HPDE6-E6E7 (cell line): ENCODE data around the gene SPAG5.

Experiments used
- DNase-seq: peaks from one replicate; pipeline ENCODE4 v3.0.0; 2011; ENCODE audit warnings: missing footprints; ENCODE audit errors: extremely low spot score

SPAG5 gene, protein sequence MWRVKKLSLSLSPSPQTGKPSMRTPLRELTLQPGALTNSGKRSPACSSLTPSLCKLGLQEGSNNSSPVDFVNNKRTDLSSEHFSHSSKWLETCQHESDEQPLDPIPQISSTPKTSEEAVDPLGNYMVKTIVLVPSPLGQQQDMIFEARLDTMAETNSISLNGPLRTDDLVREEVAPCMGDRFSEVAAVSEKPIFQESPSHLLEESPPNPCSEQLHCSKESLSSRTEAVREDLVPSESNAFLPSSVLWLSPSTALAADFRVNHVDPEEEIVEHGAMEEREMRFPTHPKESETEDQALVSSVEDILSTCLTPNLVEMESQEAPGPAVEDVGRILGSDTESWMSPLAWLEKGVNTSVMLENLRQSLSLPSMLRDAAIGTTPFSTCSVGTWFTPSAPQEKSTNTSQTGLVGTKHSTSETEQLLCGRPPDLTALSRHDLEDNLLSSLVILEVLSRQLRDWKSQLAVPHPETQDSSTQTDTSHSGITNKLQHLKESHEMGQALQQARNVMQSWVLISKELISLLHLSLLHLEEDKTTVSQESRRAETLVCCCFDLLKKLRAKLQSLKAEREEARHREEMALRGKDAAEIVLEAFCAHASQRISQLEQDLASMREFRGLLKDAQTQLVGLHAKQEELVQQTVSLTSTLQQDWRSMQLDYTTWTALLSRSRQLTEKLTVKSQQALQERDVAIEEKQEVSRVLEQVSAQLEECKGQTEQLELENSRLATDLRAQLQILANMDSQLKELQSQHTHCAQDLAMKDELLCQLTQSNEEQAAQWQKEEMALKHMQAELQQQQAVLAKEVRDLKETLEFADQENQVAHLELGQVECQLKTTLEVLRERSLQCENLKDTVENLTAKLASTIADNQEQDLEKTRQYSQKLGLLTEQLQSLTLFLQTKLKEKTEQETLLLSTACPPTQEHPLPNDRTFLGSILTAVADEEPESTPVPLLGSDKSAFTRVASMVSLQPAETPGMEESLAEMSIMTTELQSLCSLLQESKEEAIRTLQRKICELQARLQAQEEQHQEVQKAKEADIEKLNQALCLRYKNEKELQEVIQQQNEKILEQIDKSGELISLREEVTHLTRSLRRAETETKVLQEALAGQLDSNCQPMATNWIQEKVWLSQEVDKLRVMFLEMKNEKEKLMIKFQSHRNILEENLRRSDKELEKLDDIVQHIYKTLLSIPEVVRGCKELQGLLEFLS

DNA sequence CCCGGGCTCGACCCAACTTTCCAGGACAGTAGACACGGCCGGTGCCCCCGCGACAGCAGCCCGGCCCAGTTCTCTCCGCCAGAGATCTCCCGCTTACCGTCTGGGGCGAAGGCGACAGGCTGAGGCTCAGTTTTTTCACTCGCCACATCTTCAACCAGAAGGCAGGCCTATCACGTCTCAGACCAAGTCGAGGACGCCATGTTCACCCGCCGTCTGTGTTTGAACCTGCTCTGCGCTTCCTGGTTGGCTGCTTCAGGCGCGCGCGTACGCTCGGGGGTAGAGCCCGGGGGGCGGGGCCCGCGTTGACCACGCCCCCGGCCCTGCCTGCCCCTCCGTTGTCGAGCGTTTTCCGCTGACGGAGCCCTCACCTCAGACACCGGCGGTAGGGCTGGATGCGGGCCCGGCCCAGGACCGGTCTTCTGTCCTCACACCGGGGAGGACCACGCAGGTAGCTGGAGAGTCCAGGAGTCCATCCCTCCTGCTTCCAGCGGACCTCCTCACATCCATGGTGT is at the start of gene SPAG5:
Gene SPAG5, minus strand, starts transcription at position 227 of the 512 bp plus-strand sequence. Its CDS starts 79 bp downstream, at position 148.
- peak; percentile 98 for DNase-seq

DNA sequence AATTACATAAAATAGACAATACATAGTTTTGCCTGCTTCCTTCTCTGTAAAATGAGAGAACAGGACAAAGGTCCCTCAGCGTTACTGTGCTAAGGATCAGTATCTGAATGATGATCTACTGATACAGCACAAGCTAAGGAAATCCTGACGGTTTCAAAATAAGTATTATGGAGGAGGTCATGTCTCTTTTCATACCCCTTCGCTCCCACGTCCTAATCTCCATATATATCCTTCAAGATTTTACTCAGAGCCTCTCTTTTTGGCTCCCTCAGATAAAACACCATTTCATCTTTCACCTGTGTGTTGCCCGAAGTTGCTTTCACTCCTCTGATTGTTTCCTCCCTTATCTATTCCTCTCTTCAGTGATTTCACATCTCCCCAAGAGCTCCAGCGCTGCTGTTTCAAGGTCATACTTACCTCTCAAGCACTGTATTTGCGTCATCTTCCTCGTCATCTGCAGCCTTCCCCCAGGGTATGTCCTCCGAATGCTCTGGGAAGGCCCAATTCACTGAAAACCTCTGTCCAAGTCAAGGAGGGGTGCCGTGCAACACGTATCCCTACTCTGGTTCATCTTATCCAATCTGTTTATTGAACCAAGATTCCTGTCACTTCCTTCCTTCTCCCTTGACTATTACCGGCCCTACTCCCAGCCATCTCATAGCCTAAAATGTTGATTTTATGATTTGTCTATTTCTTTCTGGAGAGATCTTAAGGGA is 47.4 kb upstream of the SPAG5 start:
- no peak for DNase-seq

DNA sequence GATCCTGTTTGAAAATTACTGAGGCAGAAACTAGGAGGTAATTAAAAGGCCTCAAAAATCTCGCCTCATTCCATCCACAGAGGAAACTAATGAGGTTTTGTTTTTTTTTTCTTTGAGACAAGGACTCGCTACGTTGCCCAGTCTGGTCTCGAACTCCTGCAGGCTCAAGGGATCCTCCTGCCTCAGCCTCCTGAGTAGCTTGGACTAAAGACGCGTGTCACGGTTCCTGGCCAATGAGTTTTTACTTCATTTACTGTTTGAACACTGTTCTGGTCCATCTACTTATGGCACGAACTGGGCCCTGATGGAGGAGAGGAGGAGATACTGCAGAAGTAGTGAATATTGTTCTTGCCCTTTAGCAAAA is 46.7 kb upstream of the SPAG5 start:
- no peak for DNase-seq

DNA sequence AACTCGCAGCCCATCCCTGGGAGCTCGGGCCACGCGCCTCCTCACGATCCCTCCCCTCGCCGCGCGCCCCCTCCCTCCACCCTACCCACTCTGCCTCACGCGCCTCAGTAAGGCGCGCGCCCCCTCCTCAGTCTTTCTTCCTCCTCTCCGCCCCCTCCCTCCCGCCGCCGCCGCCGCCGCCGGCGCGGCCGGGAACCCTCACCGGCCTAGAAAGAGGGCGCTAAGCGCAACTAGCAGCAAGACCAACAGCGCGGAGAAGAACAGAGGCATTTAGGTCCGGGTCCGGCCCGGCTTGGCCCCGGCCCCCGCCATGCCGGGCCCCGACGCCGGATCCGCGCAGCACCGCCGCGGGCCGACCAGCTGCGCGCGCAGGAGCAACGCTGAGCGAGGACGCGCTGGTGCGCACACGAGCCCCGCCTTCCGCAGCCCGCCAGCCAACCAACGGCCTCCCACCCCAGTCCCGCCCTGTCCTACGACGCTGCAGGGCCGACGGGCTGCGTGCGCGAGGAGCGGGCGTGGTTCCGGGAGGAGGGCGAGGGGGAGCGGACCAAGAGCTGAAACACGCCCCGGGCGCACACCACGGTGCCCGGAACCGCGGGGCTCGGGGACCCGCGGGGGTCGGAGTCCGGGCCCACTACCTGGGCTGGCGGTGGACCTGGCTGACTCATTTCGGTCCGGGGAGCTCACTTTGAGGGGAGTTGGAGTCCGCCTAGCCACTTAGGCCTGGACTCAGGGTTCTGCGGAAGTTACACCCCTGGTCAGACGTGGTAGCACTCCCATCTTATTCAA is 46.2 kb upstream of the SPAG5 start, which contains the start of gene BLTP2:
Gene BLTP2, minus strand, starts transcription at position 372 of the 789 bp plus-strand sequence. Its CDS starts 102 bp downstream, at position 270.
- DNase-seq, result peak; percentile 98

DNA sequence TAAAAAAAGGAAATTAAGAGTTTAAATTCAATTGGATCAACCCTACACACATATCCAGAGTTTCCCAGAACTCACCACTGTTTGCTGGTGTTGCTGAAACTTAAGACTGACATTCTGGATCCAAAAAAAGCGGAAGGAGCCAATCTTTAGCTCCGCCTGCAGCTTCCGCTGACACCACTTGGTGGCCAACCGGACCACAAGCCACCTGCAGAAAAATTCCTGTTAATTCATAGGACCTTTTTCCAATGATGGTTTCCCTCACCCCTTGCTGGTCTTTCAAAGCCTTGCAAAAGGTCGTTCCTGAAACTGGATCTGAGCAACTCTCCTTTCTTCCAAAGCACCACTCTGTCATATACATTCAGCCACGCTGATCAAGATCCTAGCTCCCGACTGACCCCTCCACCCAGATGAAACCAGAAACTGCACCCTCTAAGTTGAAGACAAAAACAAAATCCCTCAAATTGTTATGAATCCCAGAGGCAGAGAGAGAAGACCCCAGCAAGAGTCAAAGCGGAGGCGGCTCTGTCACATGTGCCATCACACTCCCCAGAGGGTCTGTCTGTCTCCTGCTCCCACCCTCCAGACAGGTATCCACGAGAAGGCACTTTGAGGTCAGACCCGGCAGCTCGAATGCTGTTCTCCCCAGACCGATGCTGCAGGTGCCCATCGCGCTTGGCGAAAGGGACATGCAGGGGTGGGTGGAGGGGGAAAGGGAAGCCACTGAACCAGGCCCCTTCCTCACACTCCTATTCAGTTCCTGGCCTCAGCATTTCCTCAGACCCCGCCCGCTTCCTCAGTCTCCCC is 45.4 kb upstream of the SPAG5 start:
- DNase-seq, result peak; percentile 56

DNA sequence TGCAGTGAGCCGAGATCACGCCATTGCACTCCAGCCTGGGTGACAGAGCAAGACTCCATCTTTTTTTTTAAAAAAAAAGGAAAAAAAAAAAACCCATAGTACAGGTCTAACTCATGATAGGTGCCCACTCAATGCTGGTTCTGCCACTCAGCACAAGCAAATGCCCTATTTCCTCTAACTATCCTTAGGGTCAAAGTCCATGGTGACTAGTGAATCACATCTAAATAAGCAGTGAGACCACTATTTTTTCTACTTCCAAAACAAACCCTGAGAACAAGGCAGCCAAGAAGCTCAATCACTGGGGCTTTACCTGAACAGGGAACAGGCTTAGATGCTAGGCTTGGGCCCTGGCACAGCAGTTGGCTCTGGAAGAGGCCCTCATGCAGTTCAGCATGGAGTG is 42.8 kb upstream of the SPAG5 start:
- no peak for DNase-seq

DNA sequence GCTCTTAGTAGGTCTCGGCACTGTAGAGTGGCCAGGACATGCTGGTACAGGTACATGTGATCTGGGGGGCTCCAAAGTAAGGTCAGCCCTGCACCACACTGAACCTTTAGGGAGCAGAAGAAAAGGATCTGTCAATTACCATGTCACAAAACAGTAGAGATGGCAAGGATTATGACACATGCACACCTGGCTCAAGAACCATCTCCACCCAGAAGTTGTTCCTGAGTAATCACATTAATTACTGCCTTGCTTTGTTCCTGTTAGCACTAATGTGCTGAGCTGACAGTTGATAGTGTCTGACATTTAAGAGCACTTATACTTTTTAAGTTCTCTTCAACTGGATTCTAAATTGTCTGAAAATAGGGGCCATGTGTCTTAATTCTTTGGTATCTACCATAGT is 36.7 kb upstream of the SPAG5 start:
- DNase-seq, result no peak

DNA sequence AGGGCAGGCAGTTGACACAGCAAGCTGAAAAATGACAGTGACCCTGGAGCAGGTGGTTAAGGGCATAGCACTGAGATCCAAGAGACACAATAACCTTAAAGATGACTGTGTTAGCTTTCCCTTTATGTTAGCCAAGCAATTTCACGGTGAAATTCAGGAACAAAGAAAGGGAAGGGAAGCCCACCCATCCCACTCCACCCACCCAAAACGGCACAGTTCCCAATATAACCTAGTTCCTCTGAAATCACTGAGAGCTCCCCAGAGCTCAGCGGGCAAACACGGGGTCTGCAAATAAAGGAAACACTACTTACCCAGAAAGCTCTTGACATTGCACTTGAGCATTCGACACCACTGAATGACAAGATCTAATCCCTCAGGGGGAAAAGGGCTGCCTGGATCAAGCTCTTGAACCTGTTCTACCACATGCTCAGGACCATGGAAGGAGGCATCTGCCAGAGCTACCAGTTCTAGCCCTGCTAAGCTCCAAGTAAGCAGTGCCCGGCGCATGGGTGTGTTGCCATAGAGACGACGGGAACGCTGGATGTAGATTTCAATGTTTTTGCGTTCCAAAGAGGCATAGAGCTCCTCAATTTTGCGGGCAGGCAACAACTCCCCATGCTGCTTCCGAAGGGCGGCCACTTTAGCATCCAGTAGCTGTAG is 35.5 kb upstream of the SPAG5 start:
- DNase-seq, result no peak

DNA sequence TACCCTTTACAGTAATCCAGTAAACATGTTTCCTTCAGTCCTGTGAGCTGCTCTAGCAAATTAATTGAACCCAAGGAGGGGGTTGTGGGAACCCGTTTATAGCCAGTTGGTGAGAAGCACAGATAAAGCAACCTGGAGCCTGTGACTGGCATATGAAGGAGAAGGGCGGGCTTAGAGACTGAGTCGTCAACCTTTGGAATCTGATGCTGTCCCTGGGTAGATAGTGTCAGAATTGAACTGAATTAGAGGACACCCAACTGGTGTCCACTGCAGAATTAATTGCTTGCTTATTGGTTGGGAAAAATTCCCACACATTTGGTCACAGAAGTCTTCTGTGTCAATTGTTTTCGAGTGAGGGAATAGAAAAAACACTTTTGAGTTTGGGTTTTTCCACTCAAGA is 28.0 kb upstream of the SPAG5 start:
- no peak for DNase-seq

DNA sequence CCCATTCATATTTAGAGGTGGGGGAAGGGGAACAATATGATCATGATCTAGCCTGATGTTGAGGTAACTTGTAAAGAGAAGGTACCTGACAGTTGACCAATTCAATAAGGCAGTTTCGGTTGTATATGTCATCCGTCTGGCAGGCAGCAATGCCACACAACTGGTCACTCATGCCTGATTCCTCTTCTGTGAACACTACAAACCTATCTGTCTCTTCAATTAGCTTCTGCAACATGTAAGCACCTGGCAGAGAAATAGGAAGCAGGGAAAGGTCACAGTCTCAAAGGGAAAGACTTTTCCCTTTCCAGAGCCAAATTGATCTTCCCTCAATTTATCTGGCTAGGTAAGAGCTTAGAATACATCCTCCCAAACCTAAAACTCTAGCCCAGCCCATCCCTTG is 25.3 kb upstream of the SPAG5 start:
- DNase-seq, result no peak

DNA sequence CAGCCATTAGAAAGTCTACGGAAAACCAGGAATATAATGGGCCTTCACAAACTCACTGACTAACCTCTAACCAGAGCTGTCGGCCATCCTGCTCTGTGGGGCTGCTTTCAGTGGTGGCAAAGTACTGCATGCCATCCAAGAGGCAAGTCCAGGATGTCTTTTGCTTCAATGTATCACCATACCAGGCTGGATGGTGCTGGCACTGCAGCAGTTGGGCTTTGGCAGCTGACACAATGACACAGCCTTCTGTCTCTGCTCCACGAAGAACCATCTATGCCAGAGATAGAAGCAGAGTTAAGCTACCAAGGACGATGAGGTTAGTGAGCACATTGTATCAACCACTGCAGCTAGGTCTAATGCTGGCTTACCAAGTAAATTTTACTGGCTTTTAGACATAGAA is 24.9 kb upstream of the SPAG5 start:
- DNase-seq, result no peak

DNA sequence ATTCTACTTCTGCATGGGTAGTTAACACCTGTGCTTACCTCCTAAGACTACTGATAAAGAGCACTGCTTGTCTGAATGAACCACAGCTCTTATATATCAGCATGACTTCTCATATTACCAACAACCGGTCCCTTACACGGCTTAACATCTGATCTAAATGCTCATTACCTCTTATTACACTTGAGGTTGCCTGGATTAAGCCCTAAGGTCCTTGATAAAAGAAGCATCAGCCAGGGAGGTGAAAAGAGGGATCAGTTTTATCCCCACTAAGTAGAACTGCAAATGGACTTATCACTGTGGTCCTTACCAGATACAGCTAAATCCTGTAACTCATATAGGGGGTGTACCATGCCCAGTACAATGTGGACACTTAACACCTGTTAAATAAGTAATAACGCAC is 23.4 kb upstream of the SPAG5 start:
- no peak for DNase-seq

DNA sequence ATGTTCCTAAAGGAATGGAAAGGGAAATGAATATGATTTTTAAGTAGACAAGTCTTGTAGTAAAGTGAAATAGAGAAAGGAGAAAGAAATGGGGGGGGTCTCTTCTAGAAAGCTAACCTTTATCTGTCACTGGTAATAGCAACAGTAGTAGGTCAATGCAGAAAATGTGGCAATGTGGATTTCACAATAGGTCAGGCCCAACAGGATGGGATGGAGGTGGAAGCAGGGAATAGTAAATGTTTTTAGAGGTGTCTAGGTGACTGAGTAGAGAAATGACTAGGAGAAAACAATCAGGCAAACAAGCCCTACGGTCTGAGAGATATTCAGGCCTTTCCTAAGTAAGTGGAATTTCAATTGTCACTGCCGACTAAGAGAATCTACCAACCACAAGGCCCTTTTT is 21.2 kb upstream of the SPAG5 start:
- no peak for DNase-seq

DNA sequence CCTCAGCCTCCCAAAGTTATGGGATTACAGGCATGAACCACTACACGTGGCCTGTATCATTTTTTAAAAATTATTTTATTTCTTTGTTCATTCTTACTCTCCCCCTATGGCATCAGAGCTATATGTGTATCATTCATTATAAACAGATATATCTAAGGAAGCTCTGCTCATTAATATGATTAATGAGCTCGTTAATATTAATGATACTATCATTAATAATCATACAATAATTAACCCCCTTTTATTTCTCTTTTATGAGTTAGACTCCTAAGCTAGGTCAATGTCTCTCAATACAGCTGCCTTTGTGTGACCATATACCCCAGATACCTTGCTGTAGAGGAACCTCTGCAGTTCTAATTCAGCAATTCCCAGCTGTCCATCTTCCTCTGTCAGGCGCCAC is 19.6 kb upstream of the SPAG5 start:
- no peak for DNase-seq

DNA sequence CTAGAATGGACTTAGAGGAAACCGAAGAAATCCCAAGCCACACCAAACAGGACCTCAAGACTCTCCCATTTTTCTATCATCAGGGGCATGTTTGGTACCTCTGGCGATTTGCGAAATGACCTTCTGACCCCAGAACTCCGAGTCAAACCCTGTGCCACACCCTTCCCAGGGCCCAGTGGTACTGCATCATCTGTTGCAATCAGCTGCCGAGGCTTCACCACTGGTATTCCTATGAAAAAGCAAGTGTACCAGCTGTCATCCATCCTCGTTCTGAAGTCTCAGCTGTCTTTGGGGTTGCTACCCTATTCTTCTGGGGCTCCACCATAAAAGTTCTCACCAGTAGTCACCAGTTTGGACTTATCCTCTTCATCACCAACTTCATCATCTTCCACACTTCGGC is 17.5 kb upstream of the SPAG5 start:
- no peak for DNase-seq

DNA sequence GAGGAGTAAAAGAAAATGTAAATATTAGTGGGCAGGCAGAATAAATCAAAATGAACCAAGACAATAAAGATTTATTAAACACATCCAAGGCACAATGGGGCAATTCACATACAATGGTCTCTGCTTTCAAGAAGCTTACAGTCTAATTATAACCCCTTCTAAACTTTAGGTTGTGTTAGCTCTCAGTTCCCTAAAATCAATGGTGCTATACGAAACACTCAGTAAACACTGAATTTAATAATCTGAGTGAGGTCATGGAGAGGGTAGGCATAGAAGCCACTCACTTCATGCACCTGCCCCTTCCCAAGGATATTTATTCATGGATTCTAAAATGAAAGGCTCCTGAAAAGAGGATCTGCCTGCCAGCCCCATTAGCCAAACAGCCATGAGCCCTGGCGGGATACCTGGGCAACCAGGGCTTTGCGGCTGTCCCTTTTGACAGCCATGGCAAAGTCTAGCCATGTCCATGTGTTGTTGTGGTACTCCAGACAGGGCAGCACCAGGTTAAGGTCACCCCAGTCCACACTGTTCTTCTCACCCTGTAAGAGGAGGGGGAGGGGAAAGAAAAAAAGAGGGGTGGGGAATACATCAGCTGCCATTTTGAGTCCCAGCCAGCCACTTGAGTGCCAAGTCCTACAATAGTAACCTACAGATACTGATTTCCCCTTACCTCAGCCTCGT is 16.6 kb upstream of the SPAG5 start:
- no peak for DNase-seq

DNA sequence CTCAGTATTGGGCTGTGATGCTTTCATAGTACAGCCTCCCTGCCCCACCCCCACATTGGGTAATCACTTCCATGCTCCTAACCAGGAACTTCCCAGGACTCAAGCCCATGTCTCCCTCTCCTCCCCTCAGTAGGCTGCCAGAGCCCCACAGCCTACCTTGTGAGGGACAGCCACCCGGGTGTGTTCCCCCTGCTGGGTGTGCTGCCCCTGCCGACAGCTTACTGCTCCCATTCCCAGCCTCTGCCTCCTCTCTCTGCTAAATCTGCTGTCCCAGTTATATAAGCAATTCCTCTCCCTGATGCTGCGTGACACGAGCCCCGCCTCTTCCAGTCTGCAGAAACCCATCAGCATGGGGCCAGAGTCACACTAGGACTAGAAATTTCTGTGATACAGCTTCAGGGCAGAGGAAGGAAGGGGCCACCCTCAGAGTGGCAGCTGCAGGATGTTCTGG is 15.1 kb upstream of the SPAG5 start, which contains the start of gene RSKR:
Gene RSKR, minus strand, starts transcription at position 255 of the 451 bp plus-strand sequence. Its CDS starts 24 bp downstream, at position 231.
- no peak for DNase-seq
